ENCODE measurements around the gene S100A2. TPM values are rescaled to one million over a fixed set of nuclear protein-coding genes. Genes with fewer than 3 reads are reported as not detected.

Gene S100A2
- total RNA-seq, 6 experiments from 2014 or later, result 7.4 to 12.5 (median 10.4) TPM

GRCh38 chr1:153561466-153561985, 4.1 kb downstream of the S100A2 start:
- H3K27ac Mint-ChIP-seq, result 0 out of 2 replicates have a peak overlapping the region, but pooled peaks have one; percentile 61
- DNase-seq, result no peak
- no peaks in the 10 kb centered on the region for H3K9me3 Mint-ChIP-seq
- peaks cover 32% of the 10 kb centered on the region for H3K4me1 Mint-ChIP-seq (ENCODE audit: low read depth)
- peaks cover 5% of the 10 kb centered on the region; the same call in 1 of the 2 replicates for H3K36me3 Mint-ChIP-seq (ENCODE audit: low read depth)
- TF ChIP-seq CTCF (IDR thresholded peaks at IDR 0.05), result no peak
- peaks cover 1% of the 10 kb centered on the region; the same call in 1 of the 2 replicates for H3K27me3 Mint-ChIP-seq (ENCODE audit: insufficient read depth)
- no peak overlapping the region for H3K4me3 Mint-ChIP-seq

- Mint-ChIP-seq H3K27ac (no peak overlapping the region), H3K4me3 (no peak overlapping the region), H3K27me3 (ENCODE audit: insufficient read depth) (peaks cover 1% of the 10 kb centered on the region; the same call in 1 of the 2 replicates), H3K36me3 (ENCODE audit: low read depth) (peaks cover 5% of the 10 kb centered on the region; the same call in 1 of the 2 replicates), H3K4me1 (ENCODE audit: low read depth) (peaks cover 26% of the 10 kb centered on the region), H3K9me3 (no peaks in the 10 kb centered on the region)
- no peak for DNase-seq
- no peak for TF ChIP-seq CTCF (IDR thresholded peaks at IDR 0.05)
These were observed 4.7 kb downstream of the S100A2 start for GRCh38 chr1:153560771-153561465.

GRCh38 chr1:153560241-153560640, 5.4 kb downstream of the S100A2 start:
- Mint-ChIP-seq H3K4me3 (no peak overlapping the region), H3K36me3 (ENCODE audit: low read depth) (peaks cover 5% of the 10 kb centered on the region; the same call in 1 of the 2 replicates), H3K9me3 (no peaks in the 10 kb centered on the region), H3K4me1 (ENCODE audit: low read depth) (peaks cover 20% of the 10 kb centered on the region), H3K27ac (no peak overlapping the region), H3K27me3 (ENCODE audit: insufficient read depth) (no peaks in the 10 kb centered on the region)
- TF ChIP-seq CTCF (IDR thresholded peaks at IDR 0.05), result no peak
- DNase-seq, result no peak

GRCh38 chr1:153557877-153558276, 7.8 kb downstream of the S100A2 start:
- Mint-ChIP-seq H3K27ac (no peak overlapping the region), H3K4me3 (no peak overlapping the region), H3K27me3 (ENCODE audit: insufficient read depth) (no peaks in the 10 kb centered on the region), H3K9me3 (no peaks in the 10 kb centered on the region), H3K4me1 (ENCODE audit: low read depth) (peaks cover 26% of the 10 kb centered on the region), H3K36me3 (ENCODE audit: low read depth) (peaks cover 5% of the 10 kb centered on the region; the same call in 1 of the 2 replicates)
- DNase-seq, result no peak
- no peak for TF ChIP-seq CTCF (IDR thresholded peaks at IDR 0.05)

DNA sequence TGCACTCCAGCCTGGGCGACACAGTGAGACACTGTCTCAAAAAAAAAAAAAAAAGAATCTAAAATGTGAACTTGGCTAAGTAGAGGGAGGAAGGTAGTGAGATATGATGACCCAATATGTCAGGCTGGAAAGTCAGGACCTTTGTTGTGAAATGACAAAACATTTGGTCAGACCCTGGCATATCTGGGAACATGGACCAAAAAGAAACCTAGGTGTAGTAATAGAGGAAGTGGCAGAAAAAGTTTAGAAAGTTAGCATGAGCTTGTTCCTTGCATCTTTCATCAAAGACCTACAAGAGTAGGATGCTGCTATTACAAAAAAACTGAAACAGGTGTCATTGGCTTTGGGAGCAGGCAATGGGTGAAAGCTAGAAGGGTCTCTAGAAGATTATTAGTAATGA, 9.3 kb downstream of the S100A2 start:
- Mint-ChIP-seq H3K4me1 (ENCODE audit: low read depth) (peaks cover 31% of the 10 kb centered on the region), H3K27ac (no peak overlapping the region), H3K4me3 (no peak overlapping the region), H3K27me3 (ENCODE audit: insufficient read depth) (no peaks in the 10 kb centered on the region), H3K36me3 (ENCODE audit: low read depth) (peaks cover 5% of the 10 kb centered on the region; the same call in 1 of the 2 replicates), H3K9me3 (no peaks in the 10 kb centered on the region)
- no peak for TF ChIP-seq CTCF (IDR thresholded peaks at IDR 0.05)
- no peak for DNase-seq

All from HFFc6 (cell line).